RWPE1 (cell line): Measurements from ENCODE around the gene ANKLE2.
A peak's percentile ranks its signal among the peaks of the same experiment; 100 is the strongest.

ENCODE experiments used
- CTCF ChIA-PET: fragments of 350-600 bp; sonication (Branson Sonifier 250); formaldehyde crosslinking; extraction: SDS; loops from one replicate; lab custom pipeline; 2021; lab: Yijun Ruan, JAX
- POLR2A ChIA-PET: fragments of 400-600 bp; formaldehyde crosslinking; extraction: SDS; loops from one replicate; lab custom pipeline; 2020; ENCODE audit warnings: antibody characterized with exemption; ENCODE audit not compliant: low non-redundant PET; lab: Yijun Ruan, JAX
- DNase-seq: peaks from one replicate; pipeline ENCODE4 v3.0.0; 2012; ENCODE audit warnings: low spot score
- H3K27ac ChIP-seq: fragments of 450-650 bp; 2 replicates; pipeline ENCODE4 v1.5.1; 2017
- TF ChIP-seq, protein P1 (sequence below): fragments of 450-650 bp; conservative IDR thresholded peaks from 2 replicates; pipeline ENCODE4 v1.5.1; 2017; ENCODE audit warnings: low read depth, mild to moderate bottlenecking

Gene ANKLE2

DNA sequence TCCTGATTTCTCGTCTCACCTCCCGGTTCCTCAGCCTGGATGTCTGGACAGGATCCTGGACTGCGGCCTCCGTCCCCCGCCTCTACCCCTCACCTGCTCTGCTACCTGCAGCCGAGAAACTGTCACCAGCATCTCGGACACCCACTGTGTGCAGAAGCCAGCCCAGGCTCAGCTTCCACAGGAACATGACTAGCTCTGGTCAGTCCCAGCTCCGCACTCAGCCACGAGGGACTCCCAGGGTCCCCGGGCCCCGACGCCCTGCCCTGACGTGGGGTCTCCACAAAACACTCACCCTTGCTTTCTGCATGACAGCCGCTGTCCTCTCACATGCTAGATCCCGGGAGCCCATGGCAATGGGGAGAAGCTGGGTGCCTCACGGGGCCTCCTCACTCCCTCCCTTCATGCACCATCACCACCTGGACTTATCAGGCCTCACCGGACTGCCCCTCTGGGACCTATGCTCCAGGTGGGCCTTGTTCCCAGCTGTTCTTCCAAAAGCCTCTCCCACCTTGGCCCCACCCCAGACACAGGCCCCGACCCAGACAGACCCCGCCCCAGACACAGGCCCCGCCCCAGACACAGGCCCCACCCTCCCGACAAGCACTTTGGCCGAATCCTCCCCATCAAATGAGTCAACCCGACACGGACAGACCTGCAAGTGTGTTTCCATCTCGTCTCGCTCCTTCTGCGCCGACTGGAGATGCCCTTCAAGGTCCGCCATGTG, 26.9 kb upstream of the ANKLE2 start:
- TF ChIP-seq, protein P1, sequence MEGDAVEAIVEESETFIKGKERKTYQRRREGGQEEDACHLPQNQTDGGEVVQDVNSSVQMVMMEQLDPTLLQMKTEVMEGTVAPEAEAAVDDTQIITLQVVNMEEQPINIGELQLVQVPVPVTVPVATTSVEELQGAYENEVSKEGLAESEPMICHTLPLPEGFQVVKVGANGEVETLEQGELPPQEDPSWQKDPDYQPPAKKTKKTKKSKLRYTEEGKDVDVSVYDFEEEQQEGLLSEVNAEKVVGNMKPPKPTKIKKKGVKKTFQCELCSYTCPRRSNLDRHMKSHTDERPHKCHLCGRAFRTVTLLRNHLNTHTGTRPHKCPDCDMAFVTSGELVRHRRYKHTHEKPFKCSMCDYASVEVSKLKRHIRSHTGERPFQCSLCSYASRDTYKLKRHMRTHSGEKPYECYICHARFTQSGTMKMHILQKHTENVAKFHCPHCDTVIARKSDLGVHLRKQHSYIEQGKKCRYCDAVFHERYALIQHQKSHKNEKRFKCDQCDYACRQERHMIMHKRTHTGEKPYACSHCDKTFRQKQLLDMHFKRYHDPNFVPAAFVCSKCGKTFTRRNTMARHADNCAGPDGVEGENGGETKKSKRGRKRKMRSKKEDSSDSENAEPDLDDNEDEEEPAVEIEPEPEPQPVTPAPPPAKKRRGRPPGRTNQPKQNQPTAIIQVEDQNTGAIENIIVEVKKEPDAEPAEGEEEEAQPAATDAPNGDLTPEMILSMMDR, result no peak
- peak; percentile 48 for DNase-seq
- H3K27ac ChIP-seq, result peak overlapping the region; percentile 21
- ChIA-PET CTCF (interaction anchor here (0.6 kb wide), 1 partner anchor 58 kb away, joined by 3 read pairs; no protein-coding TSS in a partner anchor), POLR2A (no interaction called here)

DNA sequence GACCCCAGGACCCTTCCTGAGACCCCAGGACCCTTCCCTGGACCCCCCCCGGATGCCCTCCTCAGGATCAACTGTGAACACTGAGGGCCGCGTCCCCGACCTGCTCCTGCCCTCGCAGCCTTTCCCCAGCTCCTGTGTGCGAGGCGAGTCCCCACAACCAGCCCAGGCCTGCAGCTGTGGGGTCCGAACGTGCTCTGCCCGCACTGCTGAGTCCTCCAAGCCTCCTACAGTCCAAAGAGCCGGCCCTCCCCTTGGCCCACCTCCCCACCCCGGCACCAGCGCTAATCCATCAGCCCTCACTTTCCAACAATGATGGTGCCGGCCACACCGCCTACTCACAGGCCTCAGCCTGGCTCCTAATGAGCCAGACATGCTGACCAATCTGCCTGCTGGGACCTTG, 26.2 kb upstream of the ANKLE2 start:
- 0 out of 2 replicates have a peak overlapping the region, but pooled peaks have one; percentile 21 for H3K27ac ChIP-seq
- TF ChIP-seq, protein P1, result no peak
- DNase-seq, result no peak
- CTCF ChIA-PET, result interaction anchor here (0.6 kb wide), 1 partner anchor 57 kb away, joined by 3 read pairs; no protein-coding TSS in a partner anchor
- POLR2A ChIA-PET, result no interaction called here

DNA sequence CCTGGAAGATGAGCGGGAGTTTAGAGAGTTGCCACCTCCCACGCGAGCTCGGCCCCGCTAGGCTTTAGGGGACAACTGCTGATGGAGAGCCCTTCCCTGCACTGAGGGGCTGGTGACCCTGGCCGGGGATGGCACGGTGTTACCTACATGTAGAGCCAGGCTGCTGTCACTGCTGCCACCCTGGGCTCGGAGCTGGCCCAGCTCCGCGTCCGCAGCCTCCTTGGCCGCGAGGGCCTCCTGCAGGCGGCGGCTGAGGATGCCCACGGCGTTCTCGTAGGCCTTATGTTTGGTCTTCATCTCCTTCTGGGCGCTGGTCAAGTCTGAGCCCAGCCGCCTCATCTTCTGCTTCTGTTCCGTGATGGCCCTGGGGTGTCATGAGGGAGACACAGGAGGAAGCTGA, 24.6 kb upstream of the ANKLE2 start:
- DNase-seq, result no peak
- POLR2A ChIA-PET, result no interaction called here
- CTCF ChIA-PET, result no interaction called here
- H3K27ac ChIP-seq, result 0 out of 2 replicates have a peak overlapping the region, but pooled peaks have one; percentile 12
- TF ChIP-seq, protein P1, result no peak

DNA sequence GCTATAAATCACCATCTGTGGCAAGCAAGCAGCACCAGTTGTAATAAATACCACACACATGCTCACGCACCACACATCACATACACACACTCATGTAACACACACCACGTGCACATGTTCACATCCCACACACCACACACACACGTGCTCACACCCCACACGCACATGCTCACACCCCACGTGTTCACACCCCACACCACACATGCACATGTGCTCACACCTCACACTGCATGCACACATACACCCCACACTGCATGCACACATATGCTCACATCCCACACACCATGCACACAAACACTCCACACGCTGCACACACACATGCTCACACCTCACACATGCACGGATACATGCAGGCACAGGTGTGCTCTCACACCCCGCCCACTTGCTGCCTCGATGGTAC, 22.9 kb upstream of the ANKLE2 start:
- peak overlapping the region; percentile 3; the same call in 1 of the 2 replicates for H3K27ac ChIP-seq
- TF ChIP-seq, protein P1, result no peak
- DNase-seq, result no peak
- ChIA-PET POLR2A (no interaction called here), CTCF (interaction anchor here (0.6 to 0.8 kb wide), 2 partner anchors 17 to 1754 kb away, joined by 3 read pairs; no protein-coding TSS in a partner anchor)

DNA sequence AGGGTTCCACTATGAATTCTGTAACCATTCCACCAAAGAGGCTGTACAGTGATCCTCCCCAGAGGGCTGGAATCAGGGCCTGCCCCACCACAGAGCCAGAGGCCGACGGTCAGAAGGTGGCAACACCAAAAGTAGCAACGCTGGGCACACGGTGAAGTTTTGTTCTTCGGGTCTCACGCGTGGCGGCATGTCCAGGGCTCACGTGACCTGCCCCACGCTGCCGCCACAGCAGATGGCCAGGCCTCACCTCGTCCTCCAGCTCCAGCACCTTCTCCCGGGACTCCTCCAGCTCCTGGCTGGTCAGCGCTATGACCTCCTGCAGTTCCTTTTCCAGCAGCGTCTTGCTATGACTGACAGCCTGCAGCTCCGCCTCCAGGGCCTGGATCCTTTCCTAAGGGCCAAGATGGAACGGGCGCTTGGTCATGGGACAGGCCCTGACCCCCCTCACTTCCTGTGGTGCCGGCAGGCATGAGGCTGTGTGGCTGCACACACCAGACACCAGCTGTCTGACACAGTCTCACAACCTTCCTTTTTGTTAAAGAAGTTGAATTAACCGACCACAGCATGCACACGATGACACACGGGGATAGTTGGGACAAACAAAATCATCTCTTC, 22.4 kb upstream of the ANKLE2 start:
- ChIA-PET CTCF (interaction anchor here (0.6 kb wide), 1 partner anchor 17 kb away, joined by 3 read pairs; no protein-coding TSS in a partner anchor), POLR2A (no interaction called here)
- DNase-seq, result no peak
- TF ChIP-seq, protein P1, result no peak
- H3K27ac ChIP-seq, result peak overlapping the region; percentile 3; the same call in 1 of the 2 replicates

DNA sequence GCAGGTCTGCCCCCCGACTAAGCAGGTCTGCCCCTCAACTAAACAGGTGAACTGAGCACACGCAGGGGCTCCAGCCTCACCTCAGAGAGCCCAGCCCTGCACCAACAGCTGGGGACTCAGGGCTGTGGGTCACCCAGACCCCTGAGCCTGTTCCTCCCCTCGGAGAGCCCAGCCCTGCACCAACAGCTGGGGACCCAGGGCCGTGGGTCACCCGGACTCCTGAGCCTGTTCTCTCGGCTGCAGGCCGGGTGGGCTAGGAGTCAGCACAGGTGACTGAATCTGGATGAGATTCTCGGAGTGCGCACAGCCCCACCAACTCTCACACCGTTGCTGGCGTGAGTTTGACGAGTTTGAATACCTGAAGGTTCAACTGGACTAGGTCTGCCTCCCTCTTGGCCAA, 20.3 kb upstream of the ANKLE2 start:
- CTCF ChIA-PET, result interaction anchor here (1.0 kb wide), 1 partner anchor 8 kb away, joined by 4 read pairs; no protein-coding TSS in a partner anchor
- POLR2A ChIA-PET, result no interaction called here
- H3K27ac ChIP-seq, result no peak overlapping the region
- TF ChIP-seq, protein P1, result no peak
- no peak for DNase-seq
